H1 (cell line): ENCODE measurements around the gene NUCB1. TPM values are rescaled to one million over a fixed set of nuclear protein-coding genes. Genes with fewer than 3 reads are reported as not detected.

Experiments
- CTCF ChIA-PET: fragments of 300-600 bp; sonication (Branson Sonifier 250); formaldehyde crosslinking; loops from one replicate; lab custom pipeline; 2021; ENCODE audit not compliant: partially characterized antibody; lab: Charles Lee
- POLR2A ChIA-PET: fragments of 300-600 bp; sonication (Branson Sonifier 250); formaldehyde crosslinking; loops from one replicate; lab custom pipeline; 2021; ENCODE audit warnings: inconsistent platforms; ENCODE audit not compliant: partially characterized antibody; lab: Charles Lee
- DNase-seq, 2 experiments: peaks; one replicate each; pipeline versions ENCODE4 v3.0.0 to v3.0.0-alpha.2; 2010 to 2022; ENCODE audit warnings: low spot score in 2 of 2, low read depth in 1 of 2, mixed read lengths in 1 of 2
- FAIRE-seq: peaks from 2 replicates; lab custom pipeline; 2011; peaks lifted over from hg19 to GRCh38; lab: Jason Lieb, UNC
- H2AFZ ChIP-seq: 2 replicates; pipeline ENCODE4 v1.8.1; 2012; ENCODE audit warnings: low read length, inconsistent platforms
- H2AK5ac ChIP-seq: 2 replicates; pipeline ENCODE4 v1.6.1; 2013; ENCODE audit warnings: low read depth, low read length
- H2BK120ac ChIP-seq: replicated peaks from 2 replicates; pipeline ENCODE3; 2013; ENCODE audit warnings: low read depth, low read length, inconsistent platforms
- H2BK12ac ChIP-seq: 2 replicates; pipeline ENCODE4 v1.6.1; 2013; ENCODE audit warnings: low read depth, low read length
- H2BK15ac ChIP-seq: 2 replicates; pipeline ENCODE4 v1.6.1; 2013; ENCODE audit warnings: low read length
- H2BK20ac ChIP-seq: 2 replicates; pipeline ENCODE4 v1.6.1; 2013; ENCODE audit warnings: low read length
- H2BK5ac ChIP-seq: 2 replicates; pipeline ENCODE4 v1.6.1; 2013; ENCODE audit warnings: low read depth, low read length
- H3K14ac ChIP-seq: 2 replicates; pipeline ENCODE4 v1.6.1; 2013; ENCODE audit warnings: inconsistent platforms; ENCODE audit not compliant: insufficient read length
- H3K18ac ChIP-seq: 2 replicates; pipeline ENCODE4 v1.6.1; 2013; ENCODE audit warnings: low read length; ENCODE audit errors: extremely low read depth
- H3K23ac ChIP-seq: 2 replicates; pipeline ENCODE4 v1.6.1; 2013; ENCODE audit warnings: inconsistent platforms; ENCODE audit not compliant: insufficient read length
- H3K23me2 ChIP-seq: 2 replicates; pipeline ENCODE4 v1.6.1; 2013; ENCODE audit warnings: low read depth, low read length
- H3K27ac ChIP-seq: 2 replicates; pipeline ENCODE4 v1.6.1; 2011; ENCODE audit warnings: low read depth, low read length, inconsistent platforms
- H3K27me3 ChIP-seq, 4 experiments: replicated peaks in 1 of 4; 1 replicate in 1 of 4; 2 replicates in 3 of 4; pipeline versions ENCODE4 v1.6.1 to v1.8.1; 2011 to 2013; ENCODE audit warnings: low read length in 3 of 4, mild to moderate bottlenecking in 3 of 4, inconsistent platforms in 2 of 4, mixed read lengths in 2 of 4, moderate library complexity in 1 of 4; ENCODE audit not compliant: control insufficient read depth in 3 of 4, insufficient read depth in 3 of 4; ENCODE audit errors: extremely low read depth in 1 of 4
- H3K36me3 ChIP-seq, 4 experiments: 2 replicates each; pipeline versions ENCODE4 v1.6.1 to v1.8.1; 2011 to 2013; ENCODE audit warnings: mild to moderate bottlenecking in 4 of 4, low read length in 3 of 4, moderate library complexity in 2 of 4, control low read depth in 1 of 4, inconsistent platforms in 1 of 4; ENCODE audit not compliant: insufficient read depth in 4 of 4, control insufficient read depth in 2 of 4
- H3K4ac ChIP-seq: replicated peaks from 2 replicates; pipeline ENCODE3; 2013; ENCODE audit warnings: low read length, low read depth, mixed read lengths, inconsistent platforms; ENCODE audit not compliant: insufficient read length
- H3K4me1 ChIP-seq, 4 experiments: replicated peaks in 1 of 4; 1 replicate in 1 of 4; 2 replicates in 3 of 4; pipeline versions ENCODE4 v1.6.1 to v1.8.1; 2011 to 2013; ENCODE audit warnings: low read length in 3 of 4, inconsistent platforms in 2 of 4, mixed read lengths in 1 of 4; ENCODE audit not compliant: insufficient read depth in 4 of 4, control insufficient read depth in 3 of 4
- H3K4me2 ChIP-seq, 2 experiments: 2 replicates each; pipeline versions ENCODE4 v1.6.1 to v1.8.1; 2011 to 2013; ENCODE audit warnings: low read depth in 2 of 2, low read length in 2 of 2, control low read depth in 1 of 2, inconsistent platforms in 1 of 2, mild to moderate bottlenecking in 1 of 2; ENCODE audit not compliant: insufficient read depth in 1 of 2
- H3K4me3 ChIP-seq, 4 experiments: fragments of 200-600, 300-600 bp in 1 of 4; sonication (generic), shearing (Covaris generic), sonication (Bioruptor Twin) in 1 of 4; 2 replicates each; pipeline versions ENCODE4 v1.5.1 to v1.8.1; 2011 to 2016; ENCODE audit warnings: low read length in 4 of 4, low read depth in 3 of 4, control low read depth in 2 of 4, inconsistent platforms in 2 of 4, mild to moderate bottlenecking in 2 of 4, mixed read lengths in 1 of 4, moderate library complexity in 1 of 4; ENCODE audit not compliant: insufficient read depth in 2 of 4; ENCODE audit errors: extremely low read depth in 1 of 4
- H3K56ac ChIP-seq: replicated peaks from 2 replicates; pipeline ENCODE3; 2013; ENCODE audit warnings: low read depth, mild to moderate bottlenecking, mixed read lengths, low read length, inconsistent platforms; ENCODE audit not compliant: insufficient read length
- H3K79me1 ChIP-seq: 2 replicates; pipeline ENCODE4 v1.6.1; 2013; ENCODE audit warnings: low read depth, low read length, control low read depth
- H3K79me2 ChIP-seq, 2 experiments: 2 replicates each; pipeline versions ENCODE4 v1.6.1 to v1.8.1; 2012 to 2013; ENCODE audit warnings: low read length in 2 of 2, mild to moderate bottlenecking in 2 of 2, inconsistent platforms in 1 of 2; ENCODE audit not compliant: insufficient read depth in 2 of 2, control insufficient read depth in 1 of 2
- H3K9ac ChIP-seq, 4 experiments: replicated peaks in 1 of 4; 1 replicate in 1 of 4; 2 replicates in 3 of 4; pipeline versions ENCODE4 v1.6.1 to v1.8.1; 2011 to 2013; ENCODE audit warnings: low read depth in 3 of 4, low read length in 3 of 4, control low read depth in 2 of 4, mild to moderate bottlenecking in 2 of 4, moderate library complexity in 2 of 4, inconsistent platforms in 1 of 4; ENCODE audit errors: extremely low read depth in 1 of 4
- H3K9me3 ChIP-seq, 2 experiments: 2 replicates each; pipeline versions ENCODE4 v1.6.1 to v1.8.1; 2012 to 2013; ENCODE audit warnings: mild to moderate bottlenecking in 2 of 2, moderate library complexity in 2 of 2, control low read depth in 1 of 2, inconsistent platforms in 1 of 2, low read depth in 1 of 2, low read length in 1 of 2, mixed read lengths in 1 of 2; ENCODE audit not compliant: insufficient read depth in 2 of 2
- H4K20me1 ChIP-seq, 2 experiments: replicated peaks in 1 of 2; 2 replicates each; pipeline versions ENCODE3 to v1.8.1; 2011 to 2013; ENCODE audit warnings: inconsistent platforms in 2 of 2, low read length in 2 of 2, mild to moderate bottlenecking in 1 of 2; ENCODE audit not compliant: insufficient read depth in 2 of 2, control insufficient read depth in 1 of 2
- H4K5ac ChIP-seq: 2 replicates; pipeline ENCODE4 v1.6.1; 2013; ENCODE audit warnings: low read length, low read depth, mixed read lengths, inconsistent platforms; ENCODE audit not compliant: insufficient read length
- H4K8ac ChIP-seq: 2 replicates; pipeline ENCODE4 v1.8.0; 2013; ENCODE audit warnings: mild to moderate bottlenecking, moderate library complexity, low read length, inconsistent platforms; ENCODE audit not compliant: insufficient read depth; ENCODE audit errors: extremely low read depth
- H4K91ac ChIP-seq: replicated peaks from 2 replicates; pipeline ENCODE3; 2013; ENCODE audit warnings: low read length, mixed read lengths, inconsistent platforms; ENCODE audit not compliant: insufficient read length
- BCL11A ChIP-seq, 2 experiments: IDR thresholded peaks; one replicate each; pipeline ENCODE4 v1.6.1; 2011; ENCODE audit warnings: low read depth in 2 of 2, low read length in 2 of 2, mild to moderate bottlenecking in 2 of 2
- EZH2 ChIP-seq: fragments of 200-600 bp; sonication (generic); IDR thresholded peaks from 2 replicates; pipeline ENCODE4 v1.7.1; 2012; ENCODE audit warnings: low read depth, mild to moderate bottlenecking, moderate library complexity, low read length, inconsistent platforms; ENCODE audit not compliant: severe bottlenecking
- JUN ChIP-seq: IDR thresholded peaks from 2 replicates; pipeline ENCODE4 v1.6.1; 2011; ENCODE audit warnings: low read depth, mild to moderate bottlenecking, improper control_type of control experiment, low read length
- NRF1 ChIP-seq: IDR thresholded peaks from 2 replicates; pipeline ENCODE4 v1.6.1; 2011; ENCODE audit warnings: mild to moderate bottlenecking, low read depth, low read length, improper control_type of control experiment
- POLR2A ChIP-seq, 2 experiments: IDR thresholded peaks; 1 replicate in 1 of 2; 2 replicates in 1 of 2; pipeline ENCODE4 v1.6.1; 2011; ENCODE audit warnings: low read depth in 2 of 2, low read length in 2 of 2, mild to moderate bottlenecking in 2 of 2; ENCODE audit errors: control extremely low read depth in 1 of 2
- RBBP5 ChIP-seq: IDR thresholded peaks from 2 replicates; pipeline ENCODE4 v1.7.1; 2012; ENCODE audit warnings: low read depth, mild to moderate bottlenecking, inconsistent platforms, low read length, moderate library complexity, borderline replicate concordance
- RXRA ChIP-seq: IDR thresholded peaks from 2 replicates; pipeline ENCODE4 v1.6.1; 2011; ENCODE audit warnings: low read depth, mild to moderate bottlenecking, low read length, moderate library complexity; ENCODE audit not compliant: insufficient read depth
- SIRT6 ChIP-seq: IDR thresholded peaks from one replicate; pipeline ENCODE4 v1.7.1; 2012; ENCODE audit warnings: low read length, inconsistent platforms
- SP1 ChIP-seq: IDR thresholded peaks from 2 replicates; pipeline ENCODE4 v1.6.1; 2011; ENCODE audit warnings: low read depth, low read length
- SUZ12 ChIP-seq: fragments of 200-600 bp; sonication (generic); IDR thresholded peaks from 2 replicates; pipeline ENCODE4 v1.6.1; 2012; ENCODE audit warnings: mild to moderate bottlenecking, inconsistent platforms, low read length, moderate library complexity, mixed read lengths
- WGBS, 2 experiments: shearing (Covaris generic) in 1 of 2; methylation state at CpG; one replicate each; pipeline versions ENCODE4 v1.1.6 to v1.1.7; 2013 to 2015; ENCODE audit warnings: low lambda C conversion rate in 2 of 2, mixed read lengths in 2 of 2, inconsistent platforms in 1 of 2, low coverage in 1 of 2, missing lambda C conversion rate in 1 of 2; ENCODE audit not compliant: insufficient replicate concordance in 2 of 2, insufficient coverage in 1 of 2, insufficient read length in 1 of 2; ENCODE audit errors: extremely low coverage in 1 of 2, missing lambda C conversion rate in 1 of 2; 5-methylcytosine and 5-hydroxymethylcytosine counted together
- polyA plus RNA-seq, 7 experiments: library from polyadenylated mRNA; depleted of rRNA in 3 of 7; stranded (reverse) in 5 of 7; unstranded in 2 of 7; fragments of >200 nt in 5 of 7; fragments of 200-250 nt in 2 of 7; gene quantifications; 1 replicate in 5 of 7; 2 replicates in 1 of 7; 4 replicates in 1 of 7; pipeline versions ENCODE4 v1.2.1 to v1.2.3, GENCODE V29; 2011 to 2013; ENCODE audit warnings: missing spikeins in 2 of 7, mixed read lengths in 2 of 7
- total RNA-seq: library from RNA; stranded (reverse); fragmentation: NEBNext Ultra II Directional; extraction: Animal tissue kit (Norgen Biotek cat#: 25700); gene quantifications from 2 replicates; pipeline ENCODE4 v1.2.1, GENCODE V29; 2021
- TF ChIP-seq, protein P1 (sequence below): IDR thresholded peaks from 2 replicates; pipeline ENCODE4 v1.6.1; 2012; ENCODE audit warnings: inconsistent platforms
- TF ChIP-seq, protein P2 (sequence below), 3 experiments: IDR thresholded peaks; 1 replicate in 2 of 3; 2 replicates in 1 of 3; pipeline versions ENCODE4 v1.5.1 to v1.6.1; 2011; ENCODE audit warnings: low read length in 3 of 3, mild to moderate bottlenecking in 3 of 3, inconsistent platforms in 2 of 3, low read depth in 1 of 3, moderate library complexity in 1 of 3; ENCODE audit not compliant: insufficient read depth in 1 of 3; ENCODE audit errors: control extremely low read depth in 1 of 3

NUCB1 gene
- total and polyA plus RNA-seq, 2 of the 8 experiments (the other 6 are each of a cell fraction or from before 2014, with no cell fraction given), result 111 to 121 TPM

DNA sequence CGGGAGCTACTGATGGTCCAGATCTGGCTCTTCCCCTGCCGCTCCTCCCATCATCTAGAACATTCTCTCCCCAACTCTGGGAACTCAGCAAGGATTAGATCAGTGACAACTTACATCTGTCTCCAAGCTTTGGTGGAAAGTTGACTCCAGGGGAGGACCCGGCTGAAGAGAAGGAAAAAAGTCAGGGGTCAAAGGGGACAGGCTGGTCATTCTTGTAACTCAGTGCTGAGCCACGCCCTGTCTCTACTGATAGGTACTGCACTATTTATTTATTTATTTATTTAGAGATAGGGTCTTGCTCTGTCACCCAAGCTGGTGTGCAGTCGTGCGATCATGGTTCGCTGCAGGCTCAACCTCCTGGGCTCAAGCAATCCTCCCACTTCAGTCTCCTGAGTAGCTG, 46.0 kb upstream of the NUCB1 start:
- Histone ChIP-seq H3K4me3 (no peak overlapping the region), H2BK120ac (no peak overlapping the region), H4K5ac (no peak overlapping the region), H2AFZ (no peak overlapping the region), H2AK5ac (no peak overlapping the region), H3K27ac (no peak overlapping the region), H2BK5ac (no peak overlapping the region), H2BK12ac (no peak overlapping the region), H3K9ac (no peak overlapping the region), H3K23me2 (no peaks in the 10 kb centered on the region), H2BK15ac (no peak overlapping the region), H3K18ac (no peak overlapping the region), H2BK20ac (no peak overlapping the region), H3K14ac (no peak overlapping the region), H4K20me1 (peaks cover 0 to 1% of the 10 kb centered on the region in 2 experiments), H3K56ac (no peak overlapping the region), H3K4me1 (peaks cover 0 to 2% (median 0%) of the 10 kb centered on the region in 4 experiments; a peak in 1 of 7 replicates), H3K4me2 (no peak overlapping the region), H3K9me3 (no peaks in the 10 kb centered on the region), H3K4ac (no peak overlapping the region), H3K79me2 (no peaks in the 10 kb centered on the region), H3K23ac (no peak overlapping the region), H3K27me3 (no peaks in the 10 kb centered on the region), H3K79me1 (0 out of 2 replicates have a peak, but pooled peaks cover 2% of the 10 kb centered on the region), H4K91ac (no peak overlapping the region), H3K36me3 (0 out of 8 replicates have a peak, but pooled peaks cover 0 to 5% (median 0%) of the 10 kb centered on the region in 4 experiments), H4K8ac (no peak overlapping the region)
- no peak for DNase-seq
- ChIA-PET CTCF (interaction anchor here (1.2 to 3.5 kb wide), 2 partner anchors 9 to 12 kb away, joined by 3 to 15 read pairs; no protein-coding TSS in a partner anchor), POLR2A (interaction anchor here (1.3 to 8.0 kb wide), 4 partner anchors 9 to 24 kb away, joined by 3 to 40 read pairs (median 6); partner anchors contain the start of gene PPP1R15A)
- FAIRE-seq, result no peak
- 97% methylated on average over 7 of the region's 7 CpGs; no CpG with 5 or more reads in 1 of the 2 experiments for WGBS, 2 experiments
- no peak for TF ChIP-seq SUZ12
- no peak for TF ChIP-seq JUN
- no peak for TF ChIP-seq SP1
- TF ChIP-seq, protein P1, sequence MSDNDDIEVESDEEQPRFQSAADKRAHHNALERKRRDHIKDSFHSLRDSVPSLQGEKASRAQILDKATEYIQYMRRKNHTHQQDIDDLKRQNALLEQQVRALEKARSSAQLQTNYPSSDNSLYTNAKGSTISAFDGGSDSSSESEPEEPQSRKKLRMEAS, result no peak
- TF ChIP-seq SIRT6, result no peak
- no peak for TF ChIP-seq EZH2
- TF ChIP-seq, protein P2, sequence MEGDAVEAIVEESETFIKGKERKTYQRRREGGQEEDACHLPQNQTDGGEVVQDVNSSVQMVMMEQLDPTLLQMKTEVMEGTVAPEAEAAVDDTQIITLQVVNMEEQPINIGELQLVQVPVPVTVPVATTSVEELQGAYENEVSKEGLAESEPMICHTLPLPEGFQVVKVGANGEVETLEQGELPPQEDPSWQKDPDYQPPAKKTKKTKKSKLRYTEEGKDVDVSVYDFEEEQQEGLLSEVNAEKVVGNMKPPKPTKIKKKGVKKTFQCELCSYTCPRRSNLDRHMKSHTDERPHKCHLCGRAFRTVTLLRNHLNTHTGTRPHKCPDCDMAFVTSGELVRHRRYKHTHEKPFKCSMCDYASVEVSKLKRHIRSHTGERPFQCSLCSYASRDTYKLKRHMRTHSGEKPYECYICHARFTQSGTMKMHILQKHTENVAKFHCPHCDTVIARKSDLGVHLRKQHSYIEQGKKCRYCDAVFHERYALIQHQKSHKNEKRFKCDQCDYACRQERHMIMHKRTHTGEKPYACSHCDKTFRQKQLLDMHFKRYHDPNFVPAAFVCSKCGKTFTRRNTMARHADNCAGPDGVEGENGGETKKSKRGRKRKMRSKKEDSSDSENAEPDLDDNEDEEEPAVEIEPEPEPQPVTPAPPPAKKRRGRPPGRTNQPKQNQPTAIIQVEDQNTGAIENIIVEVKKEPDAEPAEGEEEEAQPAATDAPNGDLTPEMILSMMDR (IDR thresholded peaks at IDR 0.05; ENCODE audit: control extremely low read depth in 1 of 3, insufficient read depth in 1 of 3, low read depth in 1 of 3, low read length in 3 of 3), result no peak
- no peak for TF ChIP-seq NRF1
- TF ChIP-seq RXRA, result no peak
- TF ChIP-seq RBBP5, result no peak
- TF ChIP-seq BCL11A (IDR thresholded peaks at IDR 0.05; ENCODE audit: low read depth in 2 of 2, low read length in 2 of 2), result no peak
- TF ChIP-seq POLR2A (IDR thresholded peaks at IDR 0.05; ENCODE audit: control extremely low read depth in 1 of 2, low read depth in 2 of 2, low read length in 2 of 2), result no peak
